ENCODE measurements around the gene MAP3K1.

Gene MAP3K1

GRCh38 chr5:56876327-56876726 lies 61.0 kb downstream of the MAP3K1 start:
- Histone ChIP-seq H3K14ac (ENCODE audit: low read length) (no peak overlapping the region), H2AK5ac (ENCODE audit: low read depth, low read length) (no peak overlapping the region), H2BK12ac (ENCODE audit: low read length) (no peak overlapping the region), H3K23ac (ENCODE audit: low read depth, low read length, poor library complexity) (no peak overlapping the region), H3K4me1 (ENCODE audit: control insufficient read depth in 2 of 2, insufficient read depth in 1 of 2, low read depth in 1 of 2, low read length in 2 of 2) (no peaks in the 10 kb centered on the region), H2BK120ac (ENCODE audit: low read depth, low read length) (no peak overlapping the region), H3K79me1 (ENCODE audit: low read depth, low read length) (no peaks in the 10 kb centered on the region), H4K91ac (ENCODE audit: low read depth, low read length, poor library complexity) (no peak overlapping the region), H3K36me3 (replicated peaks in 1 of 2; ENCODE audit: control insufficient read depth in 2 of 2, insufficient read depth in 2 of 2, low read length in 2 of 2) (peaks cover 9 to 96% of the 10 kb centered on the region in 2 donors), H2BK5ac (ENCODE audit: low read length) (no peak overlapping the region), H2BK15ac (ENCODE audit: low read length) (no peak overlapping the region), H3K4me2 (ENCODE audit: insufficient read depth, low read length, poor library complexity, severe bottlenecking) (no peak overlapping the region), H4K8ac (ENCODE audit: low read depth, low read length) (no peak overlapping the region), H3K18ac (ENCODE audit: low read length) (no peak overlapping the region), H3K4ac (ENCODE audit: low read length) (no peak overlapping the region), H3K9ac (ENCODE audit: low read depth, low read length, poor library complexity) (no peak overlapping the region), H3K27ac (replicated peaks; ENCODE audit: low read length) (no peak overlapping the region), H3K27me3 (ENCODE audit: control insufficient read depth in 3 of 3, insufficient read depth in 3 of 3, low read depth in 1 of 3, low read length in 3 of 3) (no peaks in the 10 kb centered on the region), H2AFZ (ENCODE audit: low read length) (no peak overlapping the region), H3K9me3 (replicated peaks in 1 of 2; ENCODE audit: control insufficient read depth in 2 of 2, insufficient read depth in 1 of 2, low read depth in 1 of 2, low read length in 2 of 2) (no peaks in the 10 kb centered on the region), H3K4me3 (ENCODE audit: low read length in 2 of 2) (no peak overlapping the region)
- WGBS, 2 donors (ENCODE audit: extremely low coverage in 2 of 2, insufficient read length in 2 of 2, insufficient replicate concordance in 1 of 2), result no CpG with 5 or more reads among the region's 3 CpGs
- DNase-seq (ENCODE audit: low spot score), result no peak

GRCh38 chr5:56881571-56881970 lies 66.2 kb downstream of the MAP3K1 start:
- Histone ChIP-seq H2AFZ (ENCODE audit: low read length) (no peak overlapping the region), H3K36me3 (replicated peaks in 1 of 2; ENCODE audit: control insufficient read depth in 2 of 2, insufficient read depth in 2 of 2, low read length in 2 of 2) (peaks cover 20 to 98% of the 10 kb centered on the region in 2 donors), H3K4me3 (ENCODE audit: low read length in 2 of 2) (no peak overlapping the region), H2BK120ac (ENCODE audit: low read depth, low read length) (no peak overlapping the region), H3K27me3 (ENCODE audit: control insufficient read depth in 3 of 3, insufficient read depth in 3 of 3, low read depth in 1 of 3, low read length in 3 of 3) (no peaks in the 10 kb centered on the region), H3K79me1 (ENCODE audit: low read depth, low read length) (no peaks in the 10 kb centered on the region), H4K8ac (ENCODE audit: low read depth, low read length) (no peak overlapping the region), H3K14ac (ENCODE audit: low read length) (no peak overlapping the region), H2AK5ac (ENCODE audit: low read depth, low read length) (no peak overlapping the region), H4K91ac (ENCODE audit: low read depth, low read length, poor library complexity) (no peak overlapping the region), H2BK12ac (ENCODE audit: low read length) (no peak overlapping the region), H3K9me3 (replicated peaks in 1 of 2; ENCODE audit: control insufficient read depth in 2 of 2, insufficient read depth in 1 of 2, low read depth in 1 of 2, low read length in 2 of 2) (no peaks in the 10 kb centered on the region), H3K9ac (ENCODE audit: low read depth, low read length, poor library complexity) (no peak overlapping the region), H3K4me2 (ENCODE audit: insufficient read depth, low read length, poor library complexity, severe bottlenecking) (no peak overlapping the region), H2BK5ac (ENCODE audit: low read length) (no peak overlapping the region), H3K4ac (ENCODE audit: low read length) (no peak overlapping the region), H3K18ac (ENCODE audit: low read length) (no peak overlapping the region), H2BK15ac (ENCODE audit: low read length) (no peak overlapping the region), H3K27ac (replicated peaks; ENCODE audit: low read length) (no peak overlapping the region), H3K23ac (ENCODE audit: low read depth, low read length, poor library complexity) (no peak overlapping the region), H3K4me1 (ENCODE audit: control insufficient read depth in 2 of 2, insufficient read depth in 1 of 2, low read depth in 1 of 2, low read length in 2 of 2) (no peaks in the 10 kb centered on the region)
- no CpG with 5 or more reads among the region's 5 CpGs for WGBS, 2 donors (ENCODE audit: extremely low coverage in 2 of 2, insufficient read length in 2 of 2, insufficient replicate concordance in 1 of 2)
- no peak for DNase-seq (ENCODE audit: low spot score)

- Histone ChIP-seq H3K9me3 (replicated peaks in 1 of 2; ENCODE audit: control insufficient read depth in 2 of 2, insufficient read depth in 1 of 2, low read depth in 1 of 2, low read length in 2 of 2) (no peaks in the 10 kb centered on the region), H3K4me2 (ENCODE audit: insufficient read depth, low read length, poor library complexity, severe bottlenecking) (no peak overlapping the region), H3K4me3 (ENCODE audit: low read length in 2 of 2) (no peak overlapping the region), H4K8ac (ENCODE audit: low read depth, low read length) (no peak overlapping the region), H3K4me1 (ENCODE audit: control insufficient read depth in 2 of 2, insufficient read depth in 1 of 2, low read depth in 1 of 2, low read length in 2 of 2) (no peaks in the 10 kb centered on the region), H2BK12ac (ENCODE audit: low read length) (no peak overlapping the region), H3K4ac (ENCODE audit: low read length) (no peak overlapping the region), H2BK5ac (ENCODE audit: low read length) (no peak overlapping the region), H4K91ac (ENCODE audit: low read depth, low read length, poor library complexity) (no peak overlapping the region), H3K23ac (ENCODE audit: low read depth, low read length, poor library complexity) (no peak overlapping the region), H2BK15ac (ENCODE audit: low read length) (no peak overlapping the region), H3K36me3 (replicated peaks in 1 of 2; ENCODE audit: control insufficient read depth in 2 of 2, insufficient read depth in 2 of 2, low read length in 2 of 2) (peaks cover 5 to 56% of the 10 kb centered on the region in 2 donors), H3K9ac (ENCODE audit: low read depth, low read length, poor library complexity) (no peak overlapping the region), H2AK5ac (ENCODE audit: low read depth, low read length) (no peak overlapping the region), H3K27ac (replicated peaks; ENCODE audit: low read length) (no peak overlapping the region), H3K27me3 (ENCODE audit: control insufficient read depth in 3 of 3, insufficient read depth in 3 of 3, low read depth in 1 of 3, low read length in 3 of 3) (no peaks in the 10 kb centered on the region), H3K14ac (ENCODE audit: low read length) (no peak overlapping the region), H2AFZ (ENCODE audit: low read length) (no peak overlapping the region), H2BK120ac (ENCODE audit: low read depth, low read length) (no peak overlapping the region), H3K79me1 (ENCODE audit: low read depth, low read length) (no peaks in the 10 kb centered on the region), H3K18ac (ENCODE audit: low read length) (no peak overlapping the region)
- no CpG with 5 or more reads among the region's 5 CpGs for WGBS, 2 donors (ENCODE audit: extremely low coverage in 2 of 2, insufficient read length in 2 of 2, insufficient replicate concordance in 1 of 2)
- DNase-seq (ENCODE audit: low spot score), result no peak
Measured at GRCh38 chr5:56893251-56893951, 78.1 kb downstream of the MAP3K1 start.

GRCh38 chr5:56896763-56897162 lies 81.4 kb downstream of the MAP3K1 start:
- Histone ChIP-seq H2BK5ac (ENCODE audit: low read length) (no peak overlapping the region), H3K4me2 (ENCODE audit: insufficient read depth, low read length, poor library complexity, severe bottlenecking) (no peak overlapping the region), H3K18ac (ENCODE audit: low read length) (no peak overlapping the region), H3K27me3 (ENCODE audit: control insufficient read depth in 3 of 3, insufficient read depth in 3 of 3, low read depth in 1 of 3, low read length in 3 of 3) (no peaks in the 10 kb centered on the region), H3K4me1 (ENCODE audit: control insufficient read depth in 2 of 2, insufficient read depth in 1 of 2, low read depth in 1 of 2, low read length in 2 of 2) (no peaks in the 10 kb centered on the region), H4K91ac (ENCODE audit: low read depth, low read length, poor library complexity) (no peak overlapping the region), H2BK15ac (ENCODE audit: low read length) (no peak overlapping the region), H3K4me3 (ENCODE audit: low read length in 2 of 2) (no peak overlapping the region), H3K36me3 (replicated peaks in 1 of 2; ENCODE audit: control insufficient read depth in 2 of 2, insufficient read depth in 2 of 2, low read length in 2 of 2) (peaks cover 0 to 32% of the 10 kb centered on the region in 2 donors), H3K9me3 (replicated peaks in 1 of 2; ENCODE audit: control insufficient read depth in 2 of 2, insufficient read depth in 1 of 2, low read depth in 1 of 2, low read length in 2 of 2) (no peaks in the 10 kb centered on the region), H2BK12ac (ENCODE audit: low read length) (no peak overlapping the region), H3K23ac (ENCODE audit: low read depth, low read length, poor library complexity) (no peak overlapping the region), H3K79me1 (ENCODE audit: low read depth, low read length) (no peaks in the 10 kb centered on the region), H3K4ac (ENCODE audit: low read length) (no peak overlapping the region), H4K8ac (ENCODE audit: low read depth, low read length) (no peak overlapping the region), H3K27ac (replicated peaks; ENCODE audit: low read length) (no peak overlapping the region), H2AFZ (ENCODE audit: low read length) (no peak overlapping the region), H3K14ac (ENCODE audit: low read length) (no peak overlapping the region), H3K9ac (ENCODE audit: low read depth, low read length, poor library complexity) (no peak overlapping the region), H2AK5ac (ENCODE audit: low read depth, low read length) (no peak overlapping the region), H2BK120ac (ENCODE audit: low read depth, low read length) (no peak overlapping the region)
- WGBS, 2 donors (ENCODE audit: extremely low coverage in 2 of 2, insufficient read length in 2 of 2, insufficient replicate concordance in 1 of 2), result no CpG with 5 or more reads among the region's 4 CpGs
- no peak for DNase-seq (ENCODE audit: low spot score)

Data from neuronal stem cell (in vitro differentiated cells).